Ishikawa (cell line): ENCODE measurements around the gene ZYX.

Source experiments
- CEBPB ChIP-seq: IDR thresholded peaks from 2 replicates; pipeline ENCODE4 v1.6.1; 2012
- CREB1 ChIP-seq: IDR thresholded peaks from 2 replicates; pipeline ENCODE4 v1.6.1; 2012; ENCODE audit warnings: low read depth
- EGR1 ChIP-seq: IDR thresholded peaks from 2 replicates; pipeline ENCODE4 v1.6.1; 2012
- EP300 ChIP-seq: IDR thresholded peaks from 2 replicates; pipeline ENCODE4 v1.6.1; 2012; ENCODE audit warnings: borderline replicate concordance
- FOXM1 ChIP-seq: IDR thresholded peaks from 2 replicates; pipeline ENCODE4 v1.6.1; 2012; ENCODE audit warnings: low read depth, borderline replicate concordance
- MAX ChIP-seq: IDR thresholded peaks from 2 replicates; pipeline ENCODE4 v1.6.1; 2012
- NFIC ChIP-seq: IDR thresholded peaks from 2 replicates; pipeline ENCODE4 v1.6.1; 2012
- RAD21 ChIP-seq: IDR thresholded peaks from 2 replicates; pipeline ENCODE4 v1.6.1; 2012; ENCODE audit warnings: low read depth
- TAF1 ChIP-seq: IDR thresholded peaks from 2 replicates; pipeline ENCODE4 v1.6.1; 2012; ENCODE audit warnings: low read depth, mild to moderate bottlenecking
- TCF12 ChIP-seq: IDR thresholded peaks from 2 replicates; pipeline ENCODE4 v1.6.1; 2012; ENCODE audit warnings: low read depth
- TEAD4 ChIP-seq: IDR thresholded peaks from 2 replicates; pipeline ENCODE4 v1.6.1; 2012
- YY1 ChIP-seq: IDR thresholded peaks from 2 replicates; pipeline ENCODE4 v1.6.1; 2012; ENCODE audit warnings: low read depth
- ZBTB7A ChIP-seq: IDR thresholded peaks from 2 replicates; pipeline ENCODE4 v1.6.1; 2012; ENCODE audit warnings: low read depth
- TF ChIP-seq, protein P1 (sequence below): IDR thresholded peaks from 2 replicates; pipeline ENCODE4 v1.6.1; 2012; ENCODE audit warnings: low read depth, mild to moderate bottlenecking
- TF ChIP-seq, protein P2 (sequence below): IDR thresholded peaks from 2 replicates; pipeline ENCODE4 v1.6.1; 2012

ZYX gene

DNA sequence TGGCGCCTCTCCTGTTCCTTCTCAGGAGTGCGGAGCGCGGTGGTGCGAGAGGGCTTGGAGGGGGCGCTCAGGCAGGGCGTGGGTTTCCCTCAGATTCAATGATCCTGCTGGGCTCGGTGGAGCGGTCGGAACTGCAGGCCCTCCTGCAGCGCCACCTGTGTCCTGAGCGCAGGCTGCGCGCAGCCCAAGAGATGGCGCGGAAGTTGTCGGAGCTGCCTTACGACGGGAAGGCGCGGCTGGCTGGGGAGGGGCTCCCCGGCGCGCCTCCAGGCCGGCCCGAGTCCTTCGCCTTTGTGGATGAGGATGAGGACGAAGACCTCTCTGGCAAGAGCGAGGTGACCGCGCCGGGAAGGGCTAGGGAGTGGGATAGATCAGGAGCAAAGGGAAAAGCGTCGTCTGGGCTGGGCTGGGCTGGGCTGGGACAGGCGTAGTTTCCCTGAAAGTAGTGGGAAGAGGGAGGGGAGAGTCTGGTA, 35.7 kb upstream of the ZYX start:
- TF ChIP-seq MAX = peak; percentile 68
- no peak for TF ChIP-seq EGR1
- peak; percentile 30 for TF ChIP-seq RAD21

- TF ChIP-seq TAF1 = no peak
- TF ChIP-seq EGR1 = no peak
- no peak for TF ChIP-seq NFIC
- TF ChIP-seq RAD21 = 0 out of 2 replicates have a peak, but pooled peaks have one; percentile 1
- TF ChIP-seq MAX = no peak
Observed at GRCh38 chr7:143346018-143346417, 35.1 kb upstream of the ZYX start.

GRCh38 chr7:143347950-143348349, 33.2 kb upstream of the ZYX start:
- TF ChIP-seq TAF1 (no peak), TEAD4 (no peak), MAX (no peak), CEBPB (no peak), CREB1 (no peak), YY1 (no peak), TCF12 (no peak), FOXM1 (no peak), NFIC (no peak), ZBTB7A (no peak), RAD21 (no peak), EP300 (no peak), EGR1 (no peak)
- TF ChIP-seq, protein P1, sequence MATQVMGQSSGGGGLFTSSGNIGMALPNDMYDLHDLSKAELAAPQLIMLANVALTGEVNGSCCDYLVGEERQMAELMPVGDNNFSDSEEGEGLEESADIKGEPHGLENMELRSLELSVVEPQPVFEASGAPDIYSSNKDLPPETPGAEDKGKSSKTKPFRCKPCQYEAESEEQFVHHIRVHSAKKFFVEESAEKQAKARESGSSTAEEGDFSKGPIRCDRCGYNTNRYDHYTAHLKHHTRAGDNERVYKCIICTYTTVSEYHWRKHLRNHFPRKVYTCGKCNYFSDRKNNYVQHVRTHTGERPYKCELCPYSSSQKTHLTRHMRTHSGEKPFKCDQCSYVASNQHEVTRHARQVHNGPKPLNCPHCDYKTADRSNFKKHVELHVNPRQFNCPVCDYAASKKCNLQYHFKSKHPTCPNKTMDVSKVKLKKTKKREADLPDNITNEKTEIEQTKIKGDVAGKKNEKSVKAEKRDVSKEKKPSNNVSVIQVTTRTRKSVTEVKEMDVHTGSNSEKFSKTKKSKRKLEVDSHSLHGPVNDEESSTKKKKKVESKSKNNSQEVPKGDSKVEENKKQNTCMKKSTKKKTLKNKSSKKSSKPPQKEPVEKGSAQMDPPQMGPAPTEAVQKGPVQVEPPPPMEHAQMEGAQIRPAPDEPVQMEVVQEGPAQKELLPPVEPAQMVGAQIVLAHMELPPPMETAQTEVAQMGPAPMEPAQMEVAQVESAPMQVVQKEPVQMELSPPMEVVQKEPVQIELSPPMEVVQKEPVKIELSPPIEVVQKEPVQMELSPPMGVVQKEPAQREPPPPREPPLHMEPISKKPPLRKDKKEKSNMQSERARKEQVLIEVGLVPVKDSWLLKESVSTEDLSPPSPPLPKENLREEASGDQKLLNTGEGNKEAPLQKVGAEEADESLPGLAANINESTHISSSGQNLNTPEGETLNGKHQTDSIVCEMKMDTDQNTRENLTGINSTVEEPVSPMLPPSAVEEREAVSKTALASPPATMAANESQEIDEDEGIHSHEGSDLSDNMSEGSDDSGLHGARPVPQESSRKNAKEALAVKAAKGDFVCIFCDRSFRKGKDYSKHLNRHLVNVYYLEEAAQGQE = no peak
- TF ChIP-seq, protein P2, sequence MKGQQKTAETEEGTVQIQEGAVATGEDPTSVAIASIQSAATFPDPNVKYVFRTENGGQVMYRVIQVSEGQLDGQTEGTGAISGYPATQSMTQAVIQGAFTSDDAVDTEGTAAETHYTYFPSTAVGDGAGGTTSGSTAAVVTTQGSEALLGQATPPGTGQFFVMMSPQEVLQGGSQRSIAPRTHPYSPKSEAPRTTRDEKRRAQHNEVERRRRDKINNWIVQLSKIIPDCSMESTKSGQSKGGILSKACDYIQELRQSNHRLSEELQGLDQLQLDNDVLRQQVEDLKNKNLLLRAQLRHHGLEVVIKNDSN = no peak

DNA sequence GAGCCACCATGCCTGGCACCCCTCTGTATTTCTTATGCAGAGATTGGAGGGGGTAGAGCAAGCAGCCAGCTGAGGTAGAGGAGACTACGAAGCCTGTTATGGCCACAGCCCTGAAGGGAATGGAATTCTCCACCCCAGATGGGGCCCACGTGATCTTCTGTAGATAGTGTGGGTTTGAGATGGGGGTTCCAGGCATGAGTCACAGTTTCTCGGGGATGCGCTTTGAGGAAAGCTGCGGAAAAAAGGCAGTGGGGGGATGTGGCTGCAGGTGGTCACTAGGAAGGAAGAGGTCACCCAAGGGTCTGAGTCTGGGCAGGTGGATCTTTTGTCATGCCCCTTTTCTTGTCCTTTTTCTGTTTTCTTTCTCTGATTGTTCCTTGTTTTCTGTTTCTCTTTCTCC, 30.1 kb upstream of the ZYX start:
- TF ChIP-seq CEBPB = no peak
- no peak for TF ChIP-seq NFIC
- TF ChIP-seq, protein P2 = no peak
- TF ChIP-seq MAX = no peak
- TF ChIP-seq, protein P1 = no peak
- TF ChIP-seq CREB1 = no peak
- no peak for TF ChIP-seq EP300
- TF ChIP-seq YY1 = no peak
- TF ChIP-seq EGR1 = no peak
- TF ChIP-seq TAF1 = no peak
- TF ChIP-seq TCF12 = no peak
- TF ChIP-seq RAD21 = no peak
- no peak for TF ChIP-seq ZBTB7A
- TF ChIP-seq TEAD4 = no peak
- no peak for TF ChIP-seq FOXM1

- TF ChIP-seq TAF1 = no peak
- TF ChIP-seq YY1 = no peak
- TF ChIP-seq EP300 = no peak
- TF ChIP-seq, protein P2 = no peak
- TF ChIP-seq TEAD4 = no peak
- TF ChIP-seq CREB1 = no peak
- TF ChIP-seq EGR1 = no peak
- no peak for TF ChIP-seq FOXM1
Observed at GRCh38 chr7:143351574-143351973, 29.6 kb upstream of the ZYX start.
